T-helper 22 cell (primary cell): Measurements from ENCODE around the gene SYNGR1.
"Not testable (repeated sequence)": the region's sequence is repeated elsewhere in the genome, so short reads cannot be mapped to it uniquely, and the experiment has no call there.

Experiments
- DNase-seq: peaks from one replicate; pipeline ENCODE4 v3.0.0-alpha.2; 2020; ENCODE audit warnings: low read depth

The SYNGR1 gene

DNA sequence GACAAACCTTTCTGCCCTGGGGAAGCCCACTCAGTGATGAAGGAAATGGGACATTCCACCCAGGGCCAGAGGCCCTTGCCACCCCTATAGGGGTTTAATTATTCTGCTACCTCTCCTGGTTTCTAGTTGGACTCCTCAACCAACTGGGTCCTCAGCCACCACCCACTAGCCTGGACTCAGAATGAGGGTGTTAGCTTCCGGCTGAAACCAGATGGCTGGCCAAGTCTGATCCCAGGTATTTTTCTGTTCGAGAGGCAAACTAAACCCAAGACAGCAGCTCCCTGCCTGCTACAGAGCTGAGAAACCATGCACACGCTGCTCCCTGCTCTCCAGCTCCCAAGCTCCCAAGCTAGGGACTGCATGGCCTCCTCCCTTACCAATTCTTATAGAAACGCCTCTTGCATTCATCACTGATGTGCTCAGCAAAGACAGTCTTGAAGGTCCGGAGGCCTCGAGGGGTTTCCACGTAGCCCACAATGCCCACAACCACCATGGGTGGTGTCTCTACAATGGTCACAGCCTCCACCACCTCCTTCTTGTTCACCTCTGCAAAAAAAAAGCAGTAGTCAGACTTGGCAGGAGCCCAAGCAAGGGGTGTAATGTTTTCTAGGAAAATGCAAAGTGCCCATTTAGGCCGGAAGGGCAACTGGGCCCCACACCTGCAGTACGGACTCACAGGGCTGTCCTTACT lies 32.6 kb upstream of the SYNGR1 start:
- no peak for DNase-seq

DNA sequence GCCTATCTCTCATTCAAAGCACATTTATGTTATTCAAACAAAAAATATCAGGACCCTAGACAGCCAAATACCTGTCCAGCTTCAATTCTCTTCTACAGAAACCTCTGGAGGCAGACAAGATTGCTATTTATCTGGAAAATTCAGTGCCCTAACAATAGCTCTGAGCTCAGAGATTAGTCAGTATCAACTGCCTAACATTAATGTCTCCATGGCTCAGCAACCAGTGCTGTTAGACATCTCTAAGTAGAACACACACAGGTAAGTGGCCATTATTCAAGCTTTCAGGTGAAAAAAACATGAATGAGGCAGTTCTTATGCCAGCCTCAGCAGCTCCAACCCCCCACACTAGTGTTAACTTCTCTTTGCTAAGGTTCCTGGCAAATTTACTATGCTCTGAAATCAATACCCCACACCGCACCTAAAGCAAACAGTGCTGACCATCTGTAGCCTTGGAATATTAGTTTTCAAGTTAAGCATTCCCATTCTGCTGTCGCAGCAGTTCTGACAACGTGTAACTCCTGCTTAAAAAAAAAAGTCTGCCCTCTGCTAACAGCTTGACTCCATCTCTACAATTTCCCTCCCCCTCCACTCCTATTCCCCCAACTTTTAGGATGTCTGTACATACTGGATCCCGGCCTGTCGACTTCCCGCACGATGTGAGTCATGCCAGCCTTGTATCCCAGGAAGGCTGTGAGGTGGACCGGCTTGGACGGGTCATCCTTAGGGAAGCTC lies 31.9 kb upstream of the SYNGR1 start:
- DNase-seq: no peak

DNA sequence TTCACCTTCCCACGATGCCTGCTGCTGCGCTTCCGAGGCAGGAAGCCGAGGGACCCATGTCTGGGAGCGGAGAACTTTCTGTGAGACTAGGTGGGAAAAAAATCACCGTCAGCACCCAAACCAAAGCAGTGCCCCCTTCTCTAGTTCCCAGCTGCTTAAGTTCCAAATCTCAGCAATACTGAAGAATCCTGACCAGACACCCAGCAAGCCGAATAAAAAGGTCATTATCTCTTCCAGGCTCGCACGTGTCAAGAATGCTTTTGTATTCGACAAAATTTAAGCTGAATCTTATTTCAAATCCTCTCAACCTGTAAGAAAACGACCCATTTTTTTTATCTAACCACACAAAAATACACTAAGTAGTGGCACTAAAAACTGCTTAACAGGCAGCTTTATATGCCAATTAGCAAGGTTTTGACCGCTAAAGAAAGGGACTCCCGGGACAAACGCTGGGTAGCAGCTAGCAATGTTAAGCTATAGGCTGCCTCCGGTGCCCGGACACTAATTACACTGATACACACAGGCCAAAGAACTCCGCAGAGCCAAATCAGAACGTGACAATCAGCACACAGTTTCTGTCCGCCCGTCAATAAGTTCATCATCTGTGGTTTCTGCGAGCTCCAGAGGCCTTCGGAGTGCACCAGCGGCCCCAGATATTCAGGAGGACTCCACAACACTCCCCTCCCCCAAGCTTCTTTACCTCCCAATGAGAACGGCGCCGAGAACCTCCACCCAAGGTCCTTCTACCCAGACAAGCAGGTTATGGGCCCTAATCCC lies 31.1 kb upstream of the SYNGR1 start:
- DNase-seq: peak; percentile 14

DNA sequence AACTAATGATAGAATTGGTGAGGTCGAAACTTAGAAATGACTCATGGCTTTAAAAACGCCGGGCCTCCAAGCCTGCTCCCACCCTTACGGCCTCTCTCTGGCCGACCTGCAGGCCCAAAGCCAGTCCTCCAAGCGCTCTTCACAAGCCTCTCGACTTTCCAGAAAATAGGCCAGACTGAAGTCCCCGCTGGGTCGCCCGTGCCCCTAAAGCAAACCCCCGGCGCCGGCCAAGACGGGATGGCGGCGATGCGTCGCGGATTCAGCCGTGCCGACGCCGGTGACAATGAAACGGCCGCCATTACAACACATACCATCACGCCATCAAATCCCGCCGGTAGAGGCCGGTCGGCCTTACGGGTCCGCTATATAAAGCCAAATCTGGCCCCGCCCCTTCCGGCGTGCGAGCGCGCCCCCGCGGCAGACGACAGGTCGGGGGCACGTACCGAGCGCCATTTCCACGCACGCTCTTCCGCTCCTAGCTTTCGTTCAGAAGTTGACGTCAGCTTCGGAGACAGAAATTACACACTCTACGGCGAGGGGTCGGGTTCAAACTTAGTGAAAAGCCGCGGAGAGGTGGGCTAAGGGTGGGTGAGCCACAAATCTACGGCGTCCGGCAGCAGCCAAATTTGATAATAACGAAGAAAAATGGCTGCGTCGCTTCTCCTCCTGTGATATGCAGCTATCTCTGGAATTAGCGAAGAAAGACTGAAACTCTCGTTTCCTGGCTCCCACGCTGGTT lies 30.3 kb upstream of the SYNGR1 start, which contains the start of gene RPL3:
TSS of gene RPL3 (minus strand) at position 340 of the 739 bp plus-strand sequence. CDS start at position 314, 26 bp downstream.
- DNase-seq: peak; percentile 91

DNA sequence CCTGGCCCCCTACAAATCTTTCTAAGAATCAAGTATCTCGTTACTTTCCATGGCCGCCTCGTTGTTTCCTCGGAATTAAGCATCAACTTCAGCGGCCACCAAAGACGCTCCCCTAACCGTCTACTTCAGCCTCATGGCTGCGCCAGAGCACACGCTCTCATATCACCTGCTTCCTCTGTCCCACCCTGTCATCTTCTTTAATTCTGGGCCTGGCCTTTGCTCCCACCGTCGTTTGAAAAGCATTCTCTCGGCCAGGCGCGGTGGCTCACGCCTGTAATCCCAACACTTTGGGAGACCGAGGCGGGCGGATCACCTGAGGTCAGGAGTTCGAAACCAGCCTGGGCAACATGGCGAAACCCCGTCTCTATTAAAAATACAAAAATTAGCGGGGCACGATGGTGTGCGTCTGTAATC lies 29.2 kb upstream of the SYNGR1 start:
- DNase-seq: not testable (repeated sequence)

DNA sequence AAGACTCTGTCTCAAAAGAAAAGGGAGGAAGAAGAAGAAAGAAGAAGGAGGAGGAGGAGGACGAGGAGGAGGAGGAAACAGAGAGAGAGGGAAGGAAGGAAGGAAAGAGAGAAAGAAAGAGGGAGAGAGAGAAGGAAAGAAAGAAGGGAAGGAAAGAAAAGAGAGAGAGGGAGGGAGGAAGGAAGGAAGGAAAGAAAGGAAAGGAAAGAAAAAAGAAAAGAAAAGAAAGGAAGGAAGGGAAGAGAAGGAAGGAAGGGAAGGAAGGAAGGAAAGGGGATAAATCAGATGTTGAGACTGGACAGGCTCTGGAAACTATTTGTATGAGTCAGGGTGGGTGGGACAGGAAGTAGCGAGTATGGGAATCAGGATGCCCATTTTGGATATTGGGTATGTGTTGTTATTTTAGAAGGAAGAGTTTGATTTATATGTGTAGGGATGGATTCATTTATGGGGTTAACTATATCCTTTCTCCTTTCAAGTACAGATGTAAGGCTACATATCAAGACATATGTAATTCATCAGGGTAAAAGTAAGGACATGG lies 24.3 kb upstream of the SYNGR1 start:
- no peak for DNase-seq

DNA sequence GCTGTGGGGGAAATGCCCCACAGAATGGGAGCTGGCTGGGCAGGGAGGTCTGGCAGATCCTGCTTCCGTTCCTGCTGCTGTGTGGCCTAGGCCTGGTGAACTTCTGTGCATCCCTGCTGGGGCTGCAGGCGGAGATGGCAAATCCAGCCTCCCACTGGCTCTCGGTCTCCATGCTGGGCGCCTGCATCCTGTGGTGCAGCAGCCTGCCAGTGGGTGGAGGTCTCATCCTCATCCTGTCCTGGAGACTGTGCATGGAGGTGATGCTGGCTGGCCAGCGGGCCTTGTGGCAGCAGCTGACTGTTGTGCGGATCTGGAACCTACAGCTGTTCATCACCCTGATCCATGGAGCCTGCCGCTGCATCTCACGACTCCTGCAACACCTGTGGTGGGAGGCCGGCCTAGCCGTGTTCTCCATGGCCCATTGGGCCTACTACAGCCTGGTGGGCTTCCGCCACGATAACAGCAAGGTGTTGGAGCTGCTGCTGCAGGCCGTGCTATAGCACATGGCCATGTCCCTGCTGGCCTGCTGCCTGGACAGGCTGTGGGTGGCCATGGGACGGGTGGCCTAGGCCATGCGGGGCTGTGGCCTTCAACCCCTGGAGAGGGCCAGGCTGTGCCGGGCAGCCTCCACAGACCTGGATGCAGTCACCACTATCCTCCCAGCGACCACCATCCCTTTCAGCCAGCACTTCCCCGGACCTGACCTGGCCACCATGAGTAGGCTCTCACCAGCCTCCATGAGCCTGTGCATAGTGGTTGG lies 21.6 kb upstream of the SYNGR1 start:
- DNase-seq: no peak

DNA sequence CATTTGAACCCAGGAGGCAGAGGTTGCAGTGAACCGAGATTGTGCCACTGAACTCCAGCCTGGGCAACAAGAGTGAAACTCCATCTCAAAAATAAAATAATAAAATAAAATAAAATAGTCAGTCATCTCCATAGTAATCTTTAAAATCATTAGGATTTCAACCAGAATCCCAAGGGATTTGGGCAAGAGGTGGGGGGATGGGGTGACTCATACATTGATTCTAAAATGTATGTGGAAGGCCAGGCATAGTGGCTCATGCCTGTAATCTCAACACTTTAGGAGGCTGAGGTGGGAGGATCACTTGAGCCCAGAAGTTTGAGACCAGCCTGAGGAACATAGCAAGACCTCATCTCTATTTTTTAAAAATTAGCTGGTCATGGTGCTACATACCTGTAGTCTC lies 19.2 kb upstream of the SYNGR1 start:
- not testable (repeated sequence) for DNase-seq

DNA sequence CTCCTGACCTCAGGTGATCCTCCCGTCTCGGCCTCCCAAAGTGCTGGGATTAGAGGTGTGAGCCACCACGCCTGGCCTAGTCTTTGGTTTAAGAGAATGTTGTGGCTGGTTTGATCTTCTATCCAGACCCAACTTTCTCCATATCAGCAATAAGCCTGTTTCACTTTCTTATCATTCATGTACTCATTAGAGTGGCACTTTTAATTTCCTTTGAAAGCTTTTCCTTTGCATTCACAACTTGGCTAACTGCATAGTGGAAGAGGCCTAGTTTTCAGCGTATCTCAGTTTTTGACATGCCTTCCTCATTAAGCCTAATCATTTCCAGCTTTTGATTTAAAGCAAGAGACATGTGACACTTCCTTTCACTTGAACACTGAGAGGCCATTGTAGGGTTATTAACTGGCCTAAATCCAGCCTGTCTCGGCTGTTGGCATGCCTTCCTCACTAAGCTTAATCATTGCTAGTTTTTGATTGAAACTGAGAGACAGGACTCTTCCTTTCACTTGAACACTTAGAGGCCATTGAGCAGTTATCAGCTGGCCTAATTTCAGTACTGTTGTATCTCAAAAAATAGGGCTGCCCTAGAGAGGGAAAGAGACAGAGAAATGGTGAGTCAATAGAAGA lies 17.2 kb upstream of the SYNGR1 start:
- DNase-seq: no peak

DNA sequence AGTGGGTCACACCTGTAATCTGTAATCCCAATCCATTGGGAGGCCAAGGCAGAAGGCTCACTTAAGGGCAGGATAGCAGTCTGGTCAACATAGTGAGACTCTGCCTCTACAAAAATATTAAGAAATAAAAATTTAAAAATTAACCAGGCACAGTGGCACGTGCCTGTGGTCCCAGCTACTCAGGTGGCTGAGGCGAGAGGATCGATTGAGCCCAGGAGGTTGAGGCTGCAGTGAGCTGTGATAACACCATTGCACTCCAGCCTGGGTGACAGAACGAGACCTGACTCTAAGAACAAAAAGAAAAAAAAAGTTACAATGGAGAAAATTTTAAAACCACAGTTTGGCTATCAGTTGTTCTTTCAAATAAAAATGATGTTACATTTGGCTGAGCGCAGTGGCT lies 13.4 kb upstream of the SYNGR1 start:
- DNase-seq: no peak

DNA sequence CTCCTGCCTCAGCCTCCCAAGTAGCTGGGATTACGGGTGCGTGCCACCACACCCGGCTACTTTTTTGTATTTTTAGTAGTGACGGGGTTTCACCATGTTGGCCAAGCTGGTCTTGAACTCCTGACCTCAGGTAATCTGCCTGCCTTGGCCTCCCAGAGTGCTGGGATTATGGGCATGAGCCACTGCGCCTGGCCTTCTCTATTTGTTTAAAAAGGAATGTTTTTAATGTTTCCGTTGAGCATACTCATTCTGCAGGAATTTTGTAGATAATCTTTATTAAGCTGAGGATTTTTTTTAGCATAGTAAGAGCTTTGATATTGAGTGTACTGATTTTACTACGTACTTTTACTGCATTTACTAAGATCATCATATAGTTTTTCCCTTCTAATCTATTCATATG lies 10.0 kb upstream of the SYNGR1 start:
- not testable (repeated sequence) for DNase-seq

DNA sequence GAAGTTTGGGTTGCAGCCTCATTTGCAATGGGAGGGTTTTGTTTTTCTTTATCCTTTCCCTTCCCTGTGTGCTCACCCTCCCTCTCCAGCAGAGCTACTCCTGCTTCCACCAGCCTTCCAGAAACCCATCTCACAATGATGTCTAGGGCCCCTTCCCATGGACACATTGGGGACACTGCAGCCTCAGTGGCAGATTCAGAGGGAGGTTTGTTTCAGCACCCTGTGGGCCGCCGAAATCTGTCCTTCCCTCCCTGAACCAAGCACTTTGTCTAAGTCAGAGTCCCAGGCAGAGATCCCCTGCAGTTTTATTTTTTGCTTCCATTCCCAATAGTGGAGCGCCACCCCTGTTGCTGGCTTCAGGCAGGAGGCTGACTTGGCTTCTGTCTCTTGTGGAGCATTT lies 8.6 kb upstream of the SYNGR1 start:
- no peak for DNase-seq

DNA sequence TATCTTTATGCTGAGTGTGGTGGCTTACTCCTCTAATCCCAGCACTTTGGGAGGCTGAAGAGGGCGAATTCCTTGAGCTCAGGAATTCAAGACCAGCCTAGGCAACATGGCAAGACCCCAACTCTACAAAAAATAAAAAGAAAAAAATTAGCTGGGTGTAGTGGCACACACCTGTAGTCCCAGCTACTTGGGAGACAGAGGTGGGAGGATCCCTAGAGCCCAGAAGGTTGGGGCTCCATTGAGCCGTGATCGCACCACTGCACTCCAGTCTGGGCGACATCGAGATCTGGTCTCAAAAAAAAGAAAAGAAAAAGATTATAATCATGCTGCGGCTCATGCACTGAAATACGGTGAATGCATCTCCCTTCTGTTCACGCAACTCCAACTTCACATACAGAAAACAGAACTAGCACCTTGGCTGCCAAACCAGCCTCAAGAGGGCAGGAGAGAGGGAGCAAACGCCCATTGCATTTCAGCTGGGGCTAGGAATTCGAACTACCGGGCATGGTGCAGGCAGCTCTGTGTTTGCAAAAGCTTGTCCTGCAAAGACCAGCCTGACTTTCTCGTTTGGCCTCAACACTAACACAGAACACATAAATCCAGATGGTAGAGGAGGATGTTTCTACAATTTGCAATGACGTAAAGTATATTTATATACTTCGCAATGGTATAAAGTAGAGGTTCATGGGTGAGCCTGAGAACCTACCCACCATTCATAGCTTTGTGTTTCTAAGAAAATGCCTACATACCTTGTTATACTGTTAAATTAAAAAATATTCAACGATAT lies 6.3 kb upstream of the SYNGR1 start:
- DNase-seq: no peak

DNA sequence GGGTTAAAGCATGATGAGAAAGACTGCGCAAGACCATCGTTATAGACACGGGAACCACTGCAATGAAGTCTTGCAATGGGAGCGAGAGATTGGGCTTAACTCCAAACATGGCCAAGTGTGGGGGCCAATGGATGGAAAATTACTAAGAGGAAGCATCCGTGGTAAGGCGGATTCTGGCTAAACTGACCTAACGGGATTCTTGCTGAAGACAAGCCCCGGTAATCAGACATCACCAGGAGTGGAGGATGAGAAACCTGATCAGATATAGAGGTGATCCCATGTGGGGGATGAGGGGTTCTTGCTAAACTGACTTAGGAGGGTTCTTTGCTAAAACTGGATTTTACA lies 5.8 kb upstream of the SYNGR1 start:
- no peak for DNase-seq

DNA sequence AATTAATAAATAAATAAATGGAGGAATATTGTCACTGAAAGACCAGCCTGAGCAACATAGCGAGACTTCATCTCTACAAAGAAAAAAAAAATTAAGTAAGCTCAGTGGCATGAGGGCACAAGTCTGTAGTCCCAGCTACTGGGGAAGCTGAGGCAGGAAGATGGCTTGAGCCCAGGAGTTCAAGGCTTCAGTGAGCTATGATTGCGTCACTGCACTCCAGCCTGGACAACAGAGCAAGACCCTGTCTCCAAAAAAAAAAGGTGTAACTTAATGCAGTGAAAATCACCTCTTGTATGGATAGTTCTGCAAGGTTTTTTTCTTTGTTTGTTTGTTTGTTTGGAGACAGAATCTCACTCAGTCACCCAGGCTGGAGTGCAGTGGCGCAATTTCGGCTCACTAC lies 4.6 kb upstream of the SYNGR1 start:
- no peak for DNase-seq

DNA sequence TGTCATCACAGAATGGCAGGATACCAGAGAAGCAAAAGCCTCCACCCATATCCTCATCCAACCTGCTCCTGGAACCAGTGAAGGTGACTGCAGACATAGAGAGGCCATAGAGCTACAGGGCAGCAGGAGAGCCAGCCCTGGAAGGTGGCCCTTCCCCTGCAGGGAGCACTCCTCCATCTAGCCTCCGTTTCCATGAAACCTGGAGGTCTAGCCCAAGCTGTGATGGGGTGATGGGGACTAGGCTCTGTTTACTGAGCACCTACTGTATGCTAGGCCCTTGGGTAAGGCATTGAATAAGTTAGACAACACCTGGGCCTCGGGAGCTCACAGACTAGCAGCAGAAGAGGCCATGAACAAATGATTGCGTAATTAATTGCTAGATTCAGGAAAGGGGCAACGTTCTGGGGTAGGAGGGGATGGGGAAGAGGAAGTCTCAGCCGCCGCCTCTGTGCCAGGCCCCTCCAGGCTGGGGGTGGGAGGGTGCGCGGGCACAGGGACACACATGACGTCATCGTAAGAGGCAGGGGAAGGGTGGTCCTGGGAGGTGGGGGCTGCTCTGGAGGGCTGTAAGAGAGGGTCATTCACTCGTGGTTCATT lies 784 bp upstream of the SYNGR1 start:
- DNase-seq: no peak

DNA sequence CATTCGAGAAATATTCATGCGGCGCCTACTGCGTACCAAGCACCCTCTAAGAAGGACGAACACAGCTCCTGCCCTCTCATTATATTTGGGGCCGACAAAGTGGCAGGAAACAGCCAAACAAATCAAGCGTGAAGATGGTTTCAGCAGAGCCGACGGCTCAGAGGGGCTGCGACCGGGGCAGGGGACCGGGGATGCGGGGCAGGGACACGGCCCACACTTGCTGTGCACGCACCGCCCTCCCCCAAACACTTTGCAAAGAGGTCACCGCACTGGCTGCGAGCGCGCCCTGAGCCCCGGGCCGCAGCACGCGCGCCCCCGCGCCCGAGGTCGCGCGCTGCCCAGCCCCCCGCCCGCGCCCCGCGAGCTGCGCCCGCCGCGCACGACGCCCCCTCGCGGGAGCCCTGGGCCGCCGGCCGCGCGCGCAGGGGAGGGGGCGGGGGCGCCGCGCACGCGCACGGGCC lies 255 bp upstream of the SYNGR1 start:
- no peak for DNase-seq

DNA sequence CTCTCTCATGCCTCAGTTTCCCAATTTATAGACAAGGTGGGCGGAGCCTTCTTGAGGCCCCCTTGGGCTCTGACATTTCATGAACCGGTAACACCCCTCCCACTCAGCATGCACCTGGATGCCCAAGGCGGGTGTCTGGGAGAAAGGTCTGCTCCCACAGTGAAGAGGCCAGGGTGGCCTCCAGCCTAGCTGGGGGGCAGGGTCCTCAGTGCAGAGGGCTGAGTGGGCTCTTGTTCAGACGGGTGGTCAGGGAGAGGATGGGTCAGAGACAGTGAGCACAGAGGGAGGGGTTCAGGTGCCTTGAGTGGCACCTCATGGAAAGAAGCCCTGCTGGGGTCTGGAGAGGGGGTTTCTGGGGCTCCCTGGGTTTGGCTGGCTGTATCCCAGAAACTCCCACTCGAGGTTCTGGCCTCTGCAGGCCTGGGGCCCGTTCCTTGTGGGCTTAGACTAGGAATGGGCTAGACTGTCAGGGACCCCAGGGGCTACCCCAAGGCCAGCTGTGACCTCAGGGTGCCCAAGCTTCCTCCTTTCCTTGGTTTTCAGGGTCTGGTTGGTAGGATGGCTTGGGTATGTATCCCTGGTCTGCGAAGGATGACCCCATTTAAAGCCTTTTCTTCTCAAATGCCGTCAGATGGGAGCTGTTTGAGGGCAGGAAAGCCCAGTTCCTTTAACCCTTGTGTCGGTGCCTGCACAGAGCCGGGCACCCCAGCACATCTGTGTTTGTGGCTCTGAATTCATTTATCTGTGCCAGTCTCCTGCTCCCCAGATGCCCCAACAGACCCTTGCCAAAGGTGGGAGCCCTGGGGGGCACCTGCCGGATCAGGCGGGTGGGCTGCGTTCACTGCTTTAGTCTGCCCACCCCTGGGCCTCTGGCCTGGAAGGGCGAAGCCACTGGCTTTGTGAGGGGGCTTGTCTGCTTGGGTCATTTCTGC lies 1.2 kb downstream of the SYNGR1 start:
- DNase-seq: no peak
